ENCODE measurements around the gene HECW1.

DNA sequence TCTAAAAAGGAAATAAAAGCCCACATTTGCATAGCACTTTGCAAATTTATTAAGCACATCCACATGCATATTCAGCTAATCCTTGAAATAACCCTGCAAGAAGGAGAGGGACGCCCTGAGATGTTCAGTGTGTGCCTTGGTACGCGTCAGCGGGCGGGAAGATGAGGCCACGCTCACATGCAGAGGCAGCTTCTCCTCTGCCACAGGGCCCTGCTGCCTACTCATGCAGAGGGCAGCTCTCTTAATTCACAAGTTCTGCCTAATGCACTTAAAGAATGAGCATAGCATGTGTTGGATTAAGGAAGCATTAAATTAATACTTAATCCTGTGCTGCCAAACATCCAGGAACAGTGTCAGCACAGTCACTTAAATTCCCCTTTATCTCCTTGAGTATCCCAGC lies 132.3 kb downstream of the HECW1 start:
- TF ChIP-seq MTA3 (IDR thresholded peaks at IDR 0.05; ENCODE audit: borderline replicate concordance, low read length) = no peak
- no peak for TF ChIP-seq POLR2A (IDR thresholded peaks at IDR 0.05; ENCODE audit: low read depth, low read length)
- TF ChIP-seq TAF1 (IDR thresholded peaks at IDR 0.05; ENCODE audit: borderline replicate concordance, low read depth, low read length) = no peak
- TF ChIP-seq STAT3 (IDR thresholded peaks at IDR 0.05; ENCODE audit: low read depth, low read length) = no peak
- TF ChIP-seq, protein P1, sequence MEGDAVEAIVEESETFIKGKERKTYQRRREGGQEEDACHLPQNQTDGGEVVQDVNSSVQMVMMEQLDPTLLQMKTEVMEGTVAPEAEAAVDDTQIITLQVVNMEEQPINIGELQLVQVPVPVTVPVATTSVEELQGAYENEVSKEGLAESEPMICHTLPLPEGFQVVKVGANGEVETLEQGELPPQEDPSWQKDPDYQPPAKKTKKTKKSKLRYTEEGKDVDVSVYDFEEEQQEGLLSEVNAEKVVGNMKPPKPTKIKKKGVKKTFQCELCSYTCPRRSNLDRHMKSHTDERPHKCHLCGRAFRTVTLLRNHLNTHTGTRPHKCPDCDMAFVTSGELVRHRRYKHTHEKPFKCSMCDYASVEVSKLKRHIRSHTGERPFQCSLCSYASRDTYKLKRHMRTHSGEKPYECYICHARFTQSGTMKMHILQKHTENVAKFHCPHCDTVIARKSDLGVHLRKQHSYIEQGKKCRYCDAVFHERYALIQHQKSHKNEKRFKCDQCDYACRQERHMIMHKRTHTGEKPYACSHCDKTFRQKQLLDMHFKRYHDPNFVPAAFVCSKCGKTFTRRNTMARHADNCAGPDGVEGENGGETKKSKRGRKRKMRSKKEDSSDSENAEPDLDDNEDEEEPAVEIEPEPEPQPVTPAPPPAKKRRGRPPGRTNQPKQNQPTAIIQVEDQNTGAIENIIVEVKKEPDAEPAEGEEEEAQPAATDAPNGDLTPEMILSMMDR (IDR thresholded peaks at IDR 0.05 in 2 of 3, conservative IDR thresholded peaks at IDR 0.05 in 1 of 3; ENCODE audit: control insufficient read depth in 2 of 3, extremely low read depth in 1 of 3, insufficient read depth in 1 of 3, low read depth in 3 of 3, low read length in 3 of 3) = no peak
- TF ChIP-seq, protein P2, sequence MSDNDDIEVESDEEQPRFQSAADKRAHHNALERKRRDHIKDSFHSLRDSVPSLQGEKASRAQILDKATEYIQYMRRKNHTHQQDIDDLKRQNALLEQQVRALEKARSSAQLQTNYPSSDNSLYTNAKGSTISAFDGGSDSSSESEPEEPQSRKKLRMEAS (IDR thresholded peaks at IDR 0.05; ENCODE audit: low read depth, low read length) = no peak

Data from GM12878 (cell line).